A673 (cell line): ENCODE data around the gene DLGAP5. TPM values are rescaled to one million over a fixed set of nuclear protein-coding genes. Genes with fewer than 3 reads are reported as not detected.

ENCODE experiments used
- BruUV-seq: library from RNA; stranded (reverse); fragments of 400-500 nt; replicated peaks from 2 replicates; lab custom pipeline; 2021; lab: Mats Ljungman, UMichigan
- CTCF ChIA-PET: fragments of 300-600 bp; sonication (Branson Sonifier 250); formaldehyde crosslinking; loops from one replicate; lab custom pipeline; 2022; ENCODE audit warnings: antibody characterized with exemption; lab: Charles Lee
- POLR2A ChIA-PET: fragments of 300-600 bp; sonication (Branson Sonifier 250); formaldehyde crosslinking; loops from one replicate; lab custom pipeline; 2022; ENCODE audit warnings: antibody characterized with exemption; ENCODE audit not compliant: low non-redundant PET; lab: Charles Lee
- DNase-seq: peaks from one replicate; pipeline ENCODE4 v3.0.0-alpha.2; 2015; ENCODE audit warnings: low spot score
- H3K27ac ChIP-seq: fragments of 200-600 bp; sonication (generic); 2 replicates; pipeline ENCODE4 v1.5.1; 2016; ENCODE audit warnings: mixed run types, low read depth, mild to moderate bottlenecking, mixed read lengths, antibody characterized with exemption, low read length; ENCODE audit not compliant: poor library complexity, severe bottlenecking
- H3K27me3 ChIP-seq: fragments of 200-600 bp; sonication (generic); replicated peaks from 2 replicates; pipeline ENCODE4 v1.6.1; 2017; ENCODE audit warnings: mixed run types, low read depth, mild to moderate bottlenecking, mixed read lengths, antibody characterized with exemption, low read length; ENCODE audit not compliant: insufficient read depth, poor library complexity
- H3K36me3 ChIP-seq: fragments of 200-600 bp; sonication (generic); 2 replicates; pipeline ENCODE4 v1.6.1; 2016; ENCODE audit warnings: mixed run types, mild to moderate bottlenecking, mixed read lengths, antibody characterized with exemption, low read length; ENCODE audit not compliant: insufficient read depth, poor library complexity, severe bottlenecking
- H3K4me1 ChIP-seq: fragments of 200-600 bp; sonication (generic); 2 replicates; pipeline ENCODE4 v1.6.1; 2017; ENCODE audit warnings: mixed run types, mild to moderate bottlenecking, mixed read lengths, antibody characterized with exemption, low read length; ENCODE audit not compliant: insufficient read depth, poor library complexity, severe bottlenecking
- H3K4me3 ChIP-seq: fragments of 200-600 bp; sonication (generic); 2 replicates; pipeline ENCODE4 v1.5.1; 2016; ENCODE audit warnings: low read depth, mixed run types, mild to moderate bottlenecking, mixed read lengths, low read length; ENCODE audit not compliant: poor library complexity, severe bottlenecking
- H3K9me3 ChIP-seq: fragments of 200-600 bp; sonication (generic); 2 replicates; pipeline ENCODE4 v1.6.1; 2016; ENCODE audit warnings: mixed run types, low read depth, mild to moderate bottlenecking, mixed read lengths, antibody characterized with exemption, low read length; ENCODE audit not compliant: poor library complexity, severe bottlenecking
- EZH2 ChIP-seq: fragments of 200-600 bp; sonication (generic); IDR thresholded peaks from 2 replicates; pipeline ENCODE4 v1.6.1; 2017; ENCODE audit warnings: borderline replicate concordance, low read depth, mild to moderate bottlenecking, mixed read lengths, antibody characterized with exemption, low read length; ENCODE audit not compliant: poor library complexity, severe bottlenecking
- intact Hi-C: fragments of 100-400 bp; cut with micrococcal nuclease; formaldehyde crosslinking; loops from one replicate; pipeline ENCODE4 v1.10.0; 2022; ENCODE audit not compliant: unreplicated experiment
- total RNA-seq: library from RNA; stranded (reverse); gene quantifications from 2 replicates; pipeline ENCODE4 v1.2.3, GENCODE V29; 2021
- TF ChIP-seq, protein P1 (sequence below): fragments of 300-800, 200-600 bp; sonication (generic); conservative IDR thresholded peaks from 2 replicates; pipeline ENCODE4 v1.5.1; 2017; ENCODE audit warnings: low read depth, mild to moderate bottlenecking, antibody characterized with exemption, low read length, moderate library complexity, mixed read lengths

DLGAP5 gene
- total RNA-seq, 1 experiment from 2014 or later: 144 TPM

DNA sequence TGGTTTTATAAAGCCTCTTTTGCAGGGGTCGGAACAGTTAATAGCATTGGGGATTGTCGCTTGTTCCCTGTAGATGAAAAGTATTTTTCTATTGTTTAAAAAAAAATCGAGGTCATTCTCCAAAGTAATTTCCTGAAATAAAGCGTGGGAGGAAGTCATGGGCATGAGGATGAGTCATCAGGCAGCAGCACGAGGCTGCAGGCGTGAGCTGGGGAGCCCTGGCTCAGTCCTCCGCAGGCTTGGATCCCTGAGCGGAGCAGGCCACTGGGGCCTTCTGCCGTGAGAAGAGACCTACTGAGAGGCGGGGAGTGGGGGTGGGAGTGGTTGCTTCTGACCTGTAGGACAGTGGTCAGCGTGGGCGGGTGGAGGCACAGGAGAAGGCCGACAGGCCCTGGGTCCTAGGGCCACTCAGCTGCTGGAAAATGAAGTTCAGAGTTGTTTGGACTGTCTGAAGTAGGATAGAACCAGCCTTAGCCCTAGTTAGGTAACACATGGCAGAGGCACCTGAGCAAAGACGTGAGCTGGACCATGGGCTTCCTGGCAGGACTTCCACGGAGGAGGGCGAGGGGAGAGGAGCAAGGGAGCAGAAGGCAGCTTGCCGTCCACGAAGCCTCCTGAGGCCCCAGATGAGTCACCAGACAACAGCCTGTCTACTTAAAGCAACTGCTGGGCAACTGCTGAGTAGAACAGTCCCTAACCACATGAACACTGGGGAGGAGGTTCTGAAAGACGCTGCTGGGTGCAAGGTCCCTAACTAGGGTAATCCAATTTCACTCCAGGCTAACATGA is 83.4 kb downstream of the DLGAP5 start:
- TF ChIP-seq, protein P1, sequence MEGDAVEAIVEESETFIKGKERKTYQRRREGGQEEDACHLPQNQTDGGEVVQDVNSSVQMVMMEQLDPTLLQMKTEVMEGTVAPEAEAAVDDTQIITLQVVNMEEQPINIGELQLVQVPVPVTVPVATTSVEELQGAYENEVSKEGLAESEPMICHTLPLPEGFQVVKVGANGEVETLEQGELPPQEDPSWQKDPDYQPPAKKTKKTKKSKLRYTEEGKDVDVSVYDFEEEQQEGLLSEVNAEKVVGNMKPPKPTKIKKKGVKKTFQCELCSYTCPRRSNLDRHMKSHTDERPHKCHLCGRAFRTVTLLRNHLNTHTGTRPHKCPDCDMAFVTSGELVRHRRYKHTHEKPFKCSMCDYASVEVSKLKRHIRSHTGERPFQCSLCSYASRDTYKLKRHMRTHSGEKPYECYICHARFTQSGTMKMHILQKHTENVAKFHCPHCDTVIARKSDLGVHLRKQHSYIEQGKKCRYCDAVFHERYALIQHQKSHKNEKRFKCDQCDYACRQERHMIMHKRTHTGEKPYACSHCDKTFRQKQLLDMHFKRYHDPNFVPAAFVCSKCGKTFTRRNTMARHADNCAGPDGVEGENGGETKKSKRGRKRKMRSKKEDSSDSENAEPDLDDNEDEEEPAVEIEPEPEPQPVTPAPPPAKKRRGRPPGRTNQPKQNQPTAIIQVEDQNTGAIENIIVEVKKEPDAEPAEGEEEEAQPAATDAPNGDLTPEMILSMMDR: no peak
- no peak for TF ChIP-seq EZH2
- TSS peak; percentile 91 for BruUV-seq
- ChIA-PET POLR2A (interaction anchor here (0.7 kb wide), 1 partner anchor 30 kb away, joined by 9 read pairs; no protein-coding TSS in a partner anchor), CTCF (interaction anchor here (0.5 to 0.6 kb wide), 2 partner anchors 26 to 212 kb away, joined by 3 read pairs; no protein-coding TSS in a partner anchor)
- H3K36me3 ChIP-seq: no peaks in the 10 kb centered on the region
- DNase-seq: peak; percentile 95
- H3K4me1 ChIP-seq: peaks cover 19% of the 10 kb centered on the region
- intact Hi-C loops: no loop called here
- H3K9me3 ChIP-seq: no peaks in the 10 kb centered on the region
- H3K27me3 ChIP-seq: no peaks in the 10 kb centered on the region
- H3K4me3 ChIP-seq: no peak overlapping the region
- peak overlapping the region; percentile 87 for H3K27ac ChIP-seq

DNA sequence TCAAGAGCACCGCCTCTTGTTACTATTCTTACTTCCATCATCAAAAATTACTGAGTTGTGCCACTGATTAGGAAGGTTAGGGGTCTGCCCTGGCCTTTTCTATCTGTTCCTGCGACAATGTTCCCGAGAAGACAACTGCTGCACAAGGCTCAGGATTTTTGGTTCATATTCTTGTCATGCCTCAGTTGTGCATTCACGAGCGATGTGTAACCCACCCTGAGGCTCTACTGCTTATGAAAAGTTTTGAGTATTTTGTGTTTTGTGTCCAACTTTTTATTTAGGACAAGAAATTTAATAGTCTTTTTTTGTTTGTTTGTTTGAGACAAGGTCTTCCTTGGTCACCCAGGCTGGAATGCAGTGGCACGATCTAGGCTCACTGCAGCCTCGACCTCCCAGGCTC is 85.4 kb downstream of the DLGAP5 start:
- no peak for DNase-seq
- Histone ChIP-seq H3K36me3 (no peaks in the 10 kb centered on the region), H3K4me3 (no peak overlapping the region), H3K27ac (no peak overlapping the region), H3K27me3 (no peaks in the 10 kb centered on the region), H3K9me3 (no peaks in the 10 kb centered on the region), H3K4me1 (peaks cover 33% of the 10 kb centered on the region)
- CTCF ChIA-PET: no interaction called here
- intact Hi-C loops: no loop called here
- TF ChIP-seq, protein P1: no peak
- no peak for TF ChIP-seq EZH2
- no TSS peak for BruUV-seq
- POLR2A ChIA-PET: no interaction called here

DNA sequence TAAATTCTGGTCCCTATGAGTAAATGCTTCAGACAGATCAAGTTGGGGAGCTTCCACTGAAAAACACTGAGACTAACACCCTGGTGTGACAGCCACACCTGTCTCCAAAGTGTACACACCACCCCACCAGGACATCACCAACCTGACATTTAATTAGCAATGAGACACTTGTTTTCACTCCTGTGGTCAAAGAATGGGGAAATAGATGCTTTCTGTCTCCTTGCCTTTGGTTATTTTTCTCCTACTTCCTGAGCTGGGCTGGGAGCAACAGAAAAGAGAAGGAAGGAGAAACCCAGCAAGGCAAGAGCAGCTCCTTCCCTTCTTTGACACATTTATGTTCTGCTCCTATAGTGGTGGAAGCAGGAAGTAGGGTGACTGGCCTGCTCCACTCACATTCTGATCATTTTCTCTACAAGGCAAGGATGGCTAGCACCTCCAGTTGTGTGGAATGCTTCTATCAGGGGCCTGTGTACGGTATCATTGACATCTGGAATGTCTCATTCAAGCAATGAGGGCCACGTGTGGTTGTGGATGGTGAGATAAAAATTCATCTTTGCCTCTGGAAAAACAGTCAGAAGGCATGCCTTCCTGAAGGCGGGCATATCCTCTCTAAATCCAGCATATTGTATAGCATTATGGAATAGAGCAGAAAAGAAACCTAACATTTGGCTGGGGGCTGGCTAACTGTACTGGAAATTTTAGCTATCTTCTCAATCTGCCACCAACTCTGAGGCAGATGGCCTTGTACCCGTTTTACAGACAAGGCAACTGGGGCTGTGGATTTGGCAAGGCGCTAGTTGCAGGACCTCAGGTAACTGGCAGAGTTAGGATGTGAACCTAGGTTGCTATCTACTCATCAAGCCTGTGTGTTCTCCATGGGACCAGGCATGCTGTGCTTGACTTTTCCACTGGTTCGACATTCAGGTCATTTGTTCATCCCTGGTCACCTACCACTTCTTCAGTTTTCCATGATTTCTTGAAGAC is 87.1 kb downstream of the DLGAP5 start:
- DNase-seq: no peak
- no TSS peak for BruUV-seq
- Histone ChIP-seq H3K36me3 (no peaks in the 10 kb centered on the region), H3K4me3 (no peak overlapping the region), H3K9me3 (no peaks in the 10 kb centered on the region), H3K27ac (peak overlapping the region; percentile 77), H3K27me3 (no peaks in the 10 kb centered on the region), H3K4me1 (peaks cover 33% of the 10 kb centered on the region)
- intact Hi-C loops: no loop called here
- no peak for TF ChIP-seq EZH2
- TF ChIP-seq, protein P1: no peak
- POLR2A ChIA-PET: no interaction called here
- CTCF ChIA-PET: no interaction called here
